Left colon (tissue), 2 donors: ENCODE results near the gene LDLRAD3. TPM values are rescaled to one million over a fixed set of nuclear protein-coding genes. Genes with fewer than 3 reads are reported as not detected.
"Not testable (repeated sequence)": the region's sequence is repeated elsewhere in the genome, so short reads cannot be mapped to it uniquely, and the experiment has no call there.

ENCODE experiments used
- ATAC-seq: fragments of 200-7000 bp; cut with Tn5 transposase; one replicate; pipeline ENCODE4 v1.9.1; 2020; ENCODE audit warnings: mild to moderate bottlenecking, moderate library complexity
- DNase-seq, 2 donors: peaks; one replicate each; pipeline ENCODE4 v3.0.0-alpha.2; 2020
- intact Hi-C, 2 donors: fragments of 100-400 bp; cut with DNase I in 1 of 2; cut with micrococcal nuclease in 1 of 2; formaldehyde crosslinking; loops; one replicate each; pipeline versions ENCODE4 v1.11.2 to v1.14.0; 2022; cut with DNase I, micrococcal nuclease
- total RNA-seq, 2 donors: library from RNA; stranded (reverse); fragmentation: NEBNext Ultra II Directional; extraction: Animal tissue kit (Norgen Biotek cat#: 25700); gene quantifications; one replicate each; pipeline ENCODE4 v1.2.1, GENCODE V29; 2021
- donor health status: DM: no; HTN: no; CAD: no.
- donor health status: DM: yes; HTN: yes; CAD: no.

Gene LDLRAD3
- total RNA-seq, 2 donors from 2014 or later = 2.3 to 2.9 TPM

- ATAC-seq (no peak), DNase-seq (no peak)
- intact Hi-C loops = no loop called here
Observed at GRCh38 chr11:36010010-36010740, 66.3 kb downstream of the LDLRAD3 start.

GRCh38 chr11:36011574-36011973 lies 67.7 kb downstream of the LDLRAD3 start:
- DNase-seq (no peak), ATAC-seq (no peak)
- intact Hi-C loops = no loop called here

- intact Hi-C loops = no loop called here
- no peak for DNase-seq
- ATAC-seq = no peak
Observed at GRCh38 chr11:36012455-36012854, 68.6 kb downstream of the LDLRAD3 start.

- ATAC-seq (no peak), DNase-seq (no peak)
- intact Hi-C loops = no loop called here
Observed at GRCh38 chr11:36012979-36013378, 69.1 kb downstream of the LDLRAD3 start.

- ATAC-seq, intact Hi-C loops, DNase-seq: not testable (repeated sequence)
Observed at GRCh38 chr11:36013446-36013845, 69.6 kb downstream of the LDLRAD3 start.

GRCh38 chr11:36013950-36014897 lies 70.4 kb downstream of the LDLRAD3 start:
- intact Hi-C loops = no loop called here
- DNase-seq = no peak
- ATAC-seq = no peak

- intact Hi-C loops = no loop called here
- ATAC-seq = no peak
- DNase-seq = no peak
Observed at GRCh38 chr11:36014898-36015665, 71.2 kb downstream of the LDLRAD3 start.

- intact Hi-C loops = no loop called here
- ATAC-seq (no peak), DNase-seq (no peak)
Observed at GRCh38 chr11:36015799-36016198, 71.9 kb downstream of the LDLRAD3 start.

GRCh38 chr11:36016263-36016662 lies 72.4 kb downstream of the LDLRAD3 start:
- no peak for ATAC-seq
- DNase-seq = no peak
- intact Hi-C loops = no loop called here

GRCh38 chr11:36016709-36017108 lies 72.8 kb downstream of the LDLRAD3 start:
- intact Hi-C loops = no loop called here
- DNase-seq = no peak
- no peak for ATAC-seq

- ATAC-seq (no peak), DNase-seq (no peak)
- intact Hi-C loops = no loop called here
Observed at GRCh38 chr11:36019005-36019596, 75.2 kb downstream of the LDLRAD3 start.

- ATAC-seq (no peak), DNase-seq (no peak)
- intact Hi-C loops = no loop called here
Observed at GRCh38 chr11:36019722-36020121, 75.9 kb downstream of the LDLRAD3 start.

GRCh38 chr11:36022882-36023281 lies 79.0 kb downstream of the LDLRAD3 start:
- DNase-seq (no peak), ATAC-seq (no peak)

GRCh38 chr11:36023922-36024321 lies 80.1 kb downstream of the LDLRAD3 start:
- intact Hi-C loops = no loop called here
- no peak for DNase-seq
- no peak for ATAC-seq

More at GRCh38 chr11:36022882-36023281, 79.0 kb downstream of the LDLRAD3 start:
- intact Hi-C loops = no loop called here

GRCh38 chr11:36024716-36025115 lies 80.9 kb downstream of the LDLRAD3 start:
- intact Hi-C loops = no loop called here
- DNase-seq (no peak), ATAC-seq (no peak)

GRCh38 chr11:36026315-36026968 lies 82.6 kb downstream of the LDLRAD3 start:
- intact Hi-C loops = no loop called here
- DNase-seq (no peak), ATAC-seq (no peak)

GRCh38 chr11:36027731-36028130 lies 83.9 kb downstream of the LDLRAD3 start:
- DNase-seq = no peak
- intact Hi-C loops = no loop called here
- ATAC-seq = peak; percentile 78

GRCh38 chr11:36029616-36030015 lies 85.8 kb downstream of the LDLRAD3 start:
- ATAC-seq = no peak
- intact Hi-C loops = no loop called here
- no peak for DNase-seq
